OCI-LY7 (cell line): ENCODE data around the gene ZNF749.

Experiments
- CTCF ChIP-seq: fragments of 200-600 bp; sonication (generic); conservative IDR thresholded peaks from 2 replicates; pipeline ENCODE4 v1.5.1; 2014; ENCODE audit warnings: mild to moderate bottlenecking, antibody characterized with exemption, low read length, moderate library complexity, mixed read lengths
- EZH2phosphoT487 ChIP-seq: fragments of 200-600 bp; sonication (generic); IDR thresholded peaks from 2 replicates; pipeline ENCODE4 v1.6.1; 2018; ENCODE audit warnings: low read depth, borderline replicate concordance, mild to moderate bottlenecking, mixed run types, antibody characterized with exemption, low read length, moderate library complexity, mixed read lengths

DNA sequence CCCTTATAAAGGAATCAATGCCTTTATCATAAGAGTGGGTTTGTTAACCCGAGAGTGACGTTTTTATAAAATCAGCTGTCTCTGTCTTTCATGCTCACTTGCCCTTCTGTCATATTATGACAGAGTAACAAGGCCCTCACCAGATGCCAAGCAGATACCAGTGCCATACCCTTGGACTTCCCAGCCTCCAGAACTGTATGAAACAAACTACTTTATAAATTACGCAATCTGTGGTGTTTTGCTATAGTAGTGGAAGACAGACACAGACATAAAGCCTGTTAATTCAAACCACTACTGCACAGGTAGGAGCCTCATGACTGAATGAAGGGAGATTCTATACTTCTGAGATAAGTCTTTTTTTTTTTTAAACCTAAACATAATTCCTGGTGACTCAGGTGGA, 17.2 kb downstream of the ZNF749 start:
- TF ChIP-seq CTCF, result no peak
- no peak for TF ChIP-seq EZH2phosphoT487
